IMR-90 (cell line): ENCODE measurements around the gene NEXN.

Experiments used
- POLR2A ChIP-seq: IDR thresholded peaks from 2 replicates; pipeline ENCODE4 v1.6.1; 2012; ENCODE audit warnings: mild to moderate bottlenecking, low read depth, low read length
- SMC3 ChIP-seq: fragments of 150-350 bp; IDR thresholded peaks from 2 replicates; pipeline ENCODE4 v1.6.1; 2016; ENCODE audit warnings: low read depth, mild to moderate bottlenecking, antibody characterized with exemption, low read length, moderate library complexity
- TF ChIP-seq, protein P1 (sequence below): conservative IDR thresholded peaks from 2 replicates; pipeline ENCODE4 v1.5.1; 2012; ENCODE audit warnings: mild to moderate bottlenecking, low read depth, low read length, improper control_type of control experiment

DNA sequence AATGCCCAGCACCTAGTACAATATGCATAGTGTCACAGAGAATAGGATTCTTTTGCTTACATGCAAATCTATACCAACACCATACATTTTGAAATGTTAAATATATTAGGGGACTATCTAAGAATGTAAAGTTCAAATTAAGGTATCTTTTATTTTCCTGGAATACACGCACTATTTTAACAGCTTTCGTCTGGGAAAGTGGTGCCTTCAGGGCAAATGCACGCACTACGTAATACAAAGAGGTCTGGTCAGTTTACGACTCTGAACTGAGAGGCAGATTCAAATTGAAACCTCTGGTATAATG, 89.5 kb downstream of the NEXN start:
- TF ChIP-seq POLR2A (no peak), SMC3 (no peak)
- TF ChIP-seq, protein P1, sequence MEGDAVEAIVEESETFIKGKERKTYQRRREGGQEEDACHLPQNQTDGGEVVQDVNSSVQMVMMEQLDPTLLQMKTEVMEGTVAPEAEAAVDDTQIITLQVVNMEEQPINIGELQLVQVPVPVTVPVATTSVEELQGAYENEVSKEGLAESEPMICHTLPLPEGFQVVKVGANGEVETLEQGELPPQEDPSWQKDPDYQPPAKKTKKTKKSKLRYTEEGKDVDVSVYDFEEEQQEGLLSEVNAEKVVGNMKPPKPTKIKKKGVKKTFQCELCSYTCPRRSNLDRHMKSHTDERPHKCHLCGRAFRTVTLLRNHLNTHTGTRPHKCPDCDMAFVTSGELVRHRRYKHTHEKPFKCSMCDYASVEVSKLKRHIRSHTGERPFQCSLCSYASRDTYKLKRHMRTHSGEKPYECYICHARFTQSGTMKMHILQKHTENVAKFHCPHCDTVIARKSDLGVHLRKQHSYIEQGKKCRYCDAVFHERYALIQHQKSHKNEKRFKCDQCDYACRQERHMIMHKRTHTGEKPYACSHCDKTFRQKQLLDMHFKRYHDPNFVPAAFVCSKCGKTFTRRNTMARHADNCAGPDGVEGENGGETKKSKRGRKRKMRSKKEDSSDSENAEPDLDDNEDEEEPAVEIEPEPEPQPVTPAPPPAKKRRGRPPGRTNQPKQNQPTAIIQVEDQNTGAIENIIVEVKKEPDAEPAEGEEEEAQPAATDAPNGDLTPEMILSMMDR, result no peak
